ENCODE measurements around the gene INSL3. TPM values are rescaled to one million over a fixed set of nuclear protein-coding genes. Genes with fewer than 3 reads are reported as not detected.

The INSL3 gene
- total and polyA plus RNA-seq, 2 of the 13 experiments (the other 11 are each of a cell fraction or from before 2014, with no cell fraction given) = 0.30 TPM; not detected in 1

GRCh38 chr19:17775991-17776803 lies 45.1 kb downstream of the INSL3 start (continued):
- TF ChIP-seq, protein P1, sequence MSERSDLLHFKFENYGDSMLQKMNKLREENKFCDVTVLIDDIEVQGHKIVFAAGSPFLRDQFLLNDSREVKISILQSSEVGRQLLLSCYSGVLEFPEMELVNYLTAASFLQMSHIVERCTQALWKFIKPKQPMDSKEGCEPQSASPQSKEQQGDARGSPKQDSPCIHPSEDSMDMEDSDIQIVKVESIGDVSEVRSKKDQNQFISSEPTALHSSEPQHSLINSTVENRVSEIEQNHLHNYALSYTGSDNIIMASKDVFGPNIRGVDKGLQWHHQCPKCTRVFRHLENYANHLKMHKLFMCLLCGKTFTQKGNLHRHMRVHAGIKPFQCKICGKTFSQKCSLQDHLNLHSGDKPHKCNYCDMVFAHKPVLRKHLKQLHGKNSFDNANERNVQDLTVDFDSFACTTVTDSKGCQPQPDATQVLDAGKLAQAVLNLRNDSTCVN (CRISPR knock-in tag; IDR thresholded peaks at IDR 0.05; ENCODE audit: borderline replicate concordance) = no peak
- TF ChIP-seq RNF219 (CRISPR knock-in tag; IDR thresholded peaks at IDR 0.05) = no peak

DNA sequence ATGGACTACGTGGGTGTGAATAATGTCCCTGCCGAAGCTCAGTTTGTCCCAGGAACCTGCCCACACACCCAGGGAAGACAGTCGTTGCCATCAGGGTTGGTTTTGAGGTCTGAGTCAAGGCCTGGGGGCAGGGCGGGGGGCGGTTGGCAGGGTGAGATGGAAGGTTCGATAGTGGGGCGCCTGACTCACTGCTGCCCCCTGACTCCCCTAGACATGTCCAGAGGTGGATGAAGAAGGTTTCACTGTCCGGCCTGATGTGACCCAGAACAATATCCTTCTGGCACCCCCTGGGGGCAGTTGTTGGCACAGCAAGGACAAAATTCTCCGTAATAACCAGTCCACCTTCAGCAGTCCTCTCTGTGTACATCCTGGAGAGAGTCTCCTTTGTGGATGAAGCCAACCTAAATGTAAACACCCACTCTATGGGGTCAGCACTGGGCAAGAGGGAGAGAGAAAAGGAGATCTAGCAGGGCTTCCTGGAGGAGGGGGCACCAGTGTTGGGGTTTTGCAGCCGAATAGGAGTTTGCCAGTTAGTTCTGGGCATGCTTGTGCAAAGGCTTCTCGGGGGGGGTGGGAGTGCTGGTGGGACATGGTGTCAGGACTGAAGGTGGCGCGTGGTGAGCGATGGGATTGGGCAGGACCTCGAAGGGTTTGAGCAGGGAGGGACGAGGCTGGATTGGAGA lies 45.9 kb downstream of the INSL3 start:
- FAIRE-seq = peak; percentile 88
- no TSS peak for BruUV-seq (replicated peaks)
- TF ChIP-seq ZNF253 (CRISPR knock-in tag; IDR thresholded peaks at IDR 0.05; ENCODE audit: borderline replicate concordance) (no peak), ZNF781 (CRISPR knock-in tag; IDR thresholded peaks at IDR 0.05; ENCODE audit: borderline replicate concordance, not compliant biosample characterization) (no peak), SMC3 (IDR thresholded peaks at IDR 0.05; ENCODE audit: low read length) (peak; percentile 78), BRF2 (CRISPR knock-in tag; IDR thresholded peaks at IDR 0.05) (no peak), ZBTB10 (CRISPR knock-in tag; IDR thresholded peaks at IDR 0.05; ENCODE audit: borderline replicate concordance) (peak; percentile 88; the same call in 1 of the 2 replicates), RAD21 (CRISPR knock-in tag; IDR thresholded peaks at IDR 0.05) (peak; percentile 72), PATZ1 (CRISPR knock-in tag; IDR thresholded peaks at IDR 0.05) (peak; percentile 42; the same call in 1 of the 2 replicates), ZNF12 (CRISPR knock-in tag; IDR thresholded peaks at IDR 0.05) (no peak)

More for the DNA sequence above, 45.9 kb downstream of the INSL3 start:
- Histone ChIP-seq H3K27me3 (ENCODE audit: control insufficient read depth in 1 of 2, insufficient read depth in 2 of 2, low read length in 2 of 2) (no peaks in the 10 kb centered on the region), H3K36me3 (replicated peaks in 1 of 2; ENCODE audit: control insufficient read depth in 1 of 2, insufficient read depth in 2 of 2, low read length in 2 of 2) (no peaks in the 10 kb centered on the region), H3K4me1 (ENCODE audit: insufficient read depth, low read length) (peaks cover 8% of the 10 kb centered on the region; the same call in 1 of the 2 replicates), H4K20me1 (ENCODE audit: insufficient read depth, low read length) (no peaks in the 10 kb centered on the region), H3K79me2 (ENCODE audit: insufficient read depth, low read length) (no peaks in the 10 kb centered on the region), H3K9ac (ENCODE audit: insufficient read depth, low read depth, low read length) (no peak overlapping the region), H3K9me3 (ENCODE audit: low read length) (no peaks in the 10 kb centered on the region), H3K27ac (ENCODE audit: extremely low read length, insufficient read depth, low read length) (no peak overlapping the region), H3K4me2 (ENCODE audit: low read depth, low read length) (no peak overlapping the region), H2AFZ (ENCODE audit: low read length) (no peak overlapping the region), H3K4me3 (replicated peaks in 1 of 3; ENCODE audit: insufficient read depth in 1 of 3, low read depth in 2 of 3, low read length in 3 of 3) (no peak overlapping the region)
- in situ Hi-C loops (cut with HindIII; ENCODE audit: extremely low pct_ligation_motif_present, low pct_unique_long_range_greater_than_20kb) (no loop called here), intact Hi-C loops (cut with micrococcal nuclease; ENCODE audit: unreplicated experiment) (loop anchor here (1.0 kb wide), 1 partner anchor 80 kb away; no protein-coding TSS in a partner anchor)
- DNase-seq (ENCODE audit: low spot score) (peak; percentile 64), ATAC-seq (peak; percentile 79)
- POLR2A ChIA-PET = no interaction called here
- CTCF ChIA-PET (ENCODE audit: low intra/inter-chr PET ratio, low total read pairs) = interaction anchor here (0.9 to 2.2 kb wide), 2 partner anchors 10 to 71 kb away, joined by 4 to 13 read pairs; no protein-coding TSS in a partner anchor
- 45% methylated on average over 14 of the region's 16 CpGs for WGBS (ENCODE audit: low lambda C conversion rate)
